ENCODE results near the gene BCKDHB. TPM values are rescaled to one million over a fixed set of nuclear protein-coding genes. Genes with fewer than 3 reads are reported as not detected.

Gene BCKDHB
- polyA plus RNA-seq, 2 of the 4 experiments (the other 2 are of a cell fraction): 7.7 to 15.0 TPM

- POLR2A ChIA-PET: no interaction called here
- H3K4me2 ChIP-seq: no peak overlapping the region
- no peaks in the 10 kb centered on the region for H3K9me3 ChIP-seq
- DNase-seq (ENCODE audit: low read depth in 1 of 2, low spot score in 1 of 2) (no peak), ATAC-seq (no peak), FAIRE-seq (no peak)
- TF ChIP-seq HDAC2 (IDR thresholded peaks at IDR 0.05) (no peak), CBX8 (IDR thresholded peaks at IDR 0.05) (no peak), E2F6 (IDR thresholded peaks at IDR 0.05; ENCODE audit: borderline replicate concordance, low read depth) (no peak), CHD2 (IDR thresholded peaks at IDR 0.05; ENCODE audit: low read length, partially characterized antibody) (no peak), SREBF2 (IDR thresholded peaks at IDR 0.05) (no peak)
- no peak overlapping the region for H3K4me3 ChIP-seq
- H3K4me1 ChIP-seq: no peaks in the 10 kb centered on the region
- H3K27ac ChIP-seq: no peak overlapping the region
- WGBS (ENCODE audit: missing lambda C conversion rate): 73% methylated on average over 3 of the region's 3 CpGs
- CTCF ChIA-PET: no interaction called here
These were observed 224.5 kb downstream of the BCKDHB start for GRCh38 chr6:80330961-80331360.

- CTCF ChIA-PET: no interaction called here
- 70% methylated on average over 2 of the region's 2 CpGs for WGBS (ENCODE audit: missing lambda C conversion rate)
- Histone ChIP-seq H3K4me2 (no peak overlapping the region), H3K4me1 (no peaks in the 10 kb centered on the region), H3K9me3 (no peaks in the 10 kb centered on the region), H3K4me3 (no peak overlapping the region), H3K27ac (no peak overlapping the region)
- DNase-seq (ENCODE audit: low read depth in 1 of 2, low spot score in 1 of 2): no peak
- no peak for ATAC-seq
- TF ChIP-seq CTCF (IDR thresholded peaks at IDR 0.05) (no peak), ATOH8 (CRISPR knock-in tag; IDR thresholded peaks at IDR 0.05; ENCODE audit: low read depth) (no peak)
- POLR2A ChIA-PET: no interaction called here
- no peak for FAIRE-seq
These were observed 225.1 kb downstream of the BCKDHB start for GRCh38 chr6:80331522-80331921.

- ATAC-seq (no peak), DNase-seq (ENCODE audit: low read depth in 1 of 2, low spot score in 1 of 2) (no peak), FAIRE-seq (no peak)
- POLR2A ChIA-PET: no interaction called here
- Histone ChIP-seq H3K27ac (no peak overlapping the region), H3K4me2 (no peak overlapping the region), H3K4me3 (no peak overlapping the region), H3K9me3 (no peaks in the 10 kb centered on the region), H3K4me1 (no peaks in the 10 kb centered on the region)
- 50% methylated on average over 3 of the region's 3 CpGs for WGBS (ENCODE audit: missing lambda C conversion rate)
- CTCF ChIA-PET: no interaction called here
- no peak for TF ChIP-seq MAX (IDR thresholded peaks at IDR 0.05)
- TF ChIP-seq GATA3 (IDR thresholded peaks at IDR 0.05; ENCODE audit: borderline replicate concordance): no peak
- no peak for TF ChIP-seq CBX8 (IDR thresholded peaks at IDR 0.05)
- no peak for TF ChIP-seq HOXB5 (CRISPR knock-in tag; IDR thresholded peaks at IDR 0.05)
- no peak for TF ChIP-seq JUNB (IDR thresholded peaks at IDR 0.05)
- no peak for TF ChIP-seq EP300 (IDR thresholded peaks at IDR 0.05)
- TF ChIP-seq KDM5A (IDR thresholded peaks at IDR 0.05): no peak
- no peak for TF ChIP-seq NPAS2 (CRISPR knock-in tag; IDR thresholded peaks at IDR 0.05; ENCODE audit: borderline replicate concordance)
- TF ChIP-seq RAD21 (conservative IDR thresholded peaks at IDR 0.05 in 1 of 2, IDR thresholded peaks at IDR 0.05 in 1 of 2): no peak
- no peak for TF ChIP-seq HOXB13 (CRISPR knock-in tag; IDR thresholded peaks at IDR 0.05; ENCODE audit: low read depth)
- no peak for TF ChIP-seq HOXA7 (CRISPR knock-in tag; IDR thresholded peaks at IDR 0.05)
- TF ChIP-seq TFCP2L1 (CRISPR knock-in tag; IDR thresholded peaks at IDR 0.05): no peak
These were observed 225.5 kb downstream of the BCKDHB start for GRCh38 chr6:80331974-80332373.

GRCh38 chr6:80333342-80333741 lies 226.9 kb downstream of the BCKDHB start:
- no peak for ATAC-seq
- H3K27ac ChIP-seq: no peak overlapping the region
- H3K9me3 ChIP-seq: no peaks in the 10 kb centered on the region
- ChIA-PET POLR2A (no interaction called here), CTCF (interaction anchor here (0.6 kb wide), 1 partner anchor 1414 kb away, joined by 3 read pairs; no protein-coding TSS in a partner anchor)
- no peak overlapping the region for H3K4me2 ChIP-seq
- H3K4me3 ChIP-seq: no peak overlapping the region
- FAIRE-seq: no peak
- DNase-seq (ENCODE audit: low read depth in 1 of 2, low spot score in 1 of 2): no peak
- WGBS (ENCODE audit: missing lambda C conversion rate): 63% methylated on average over 3 of the region's 3 CpGs
- H3K4me1 ChIP-seq: no peaks in the 10 kb centered on the region
- TF ChIP-seq JUN (IDR thresholded peaks at IDR 0.05) (no peak), MAFK (IDR thresholded peaks at IDR 0.05; ENCODE audit: partially characterized antibody) (no peak), SREBF2 (IDR thresholded peaks at IDR 0.05) (no peak), CHD4 (IDR thresholded peaks at IDR 0.05; ENCODE audit: borderline replicate concordance) (no peak), HOXB13 (CRISPR knock-in tag; IDR thresholded peaks at IDR 0.05; ENCODE audit: low read depth) (no peak), BCL3 (IDR thresholded peaks at IDR 0.05) (no peak), PHF8 (IDR thresholded peaks at IDR 0.05; ENCODE audit: borderline replicate concordance, low read depth) (no peak), GATA3 (IDR thresholded peaks at IDR 0.05; ENCODE audit: borderline replicate concordance) (no peak), KDM1A (IDR thresholded peaks at IDR 0.05; ENCODE audit: low read depth) (no peak), USF2 (IDR thresholded peaks at IDR 0.05) (no peak), CBX8 (IDR thresholded peaks at IDR 0.05) (no peak), PBX3 (IDR thresholded peaks at IDR 0.05) (no peak), NPAS2 (CRISPR knock-in tag; IDR thresholded peaks at IDR 0.05; ENCODE audit: borderline replicate concordance) (no peak)

Measured in A549 (cell line).